ENCODE data around the gene HOXD13. TPM values are rescaled to one million over a fixed set of nuclear protein-coding genes. Genes with fewer than 3 reads are reported as not detected.

The HOXD13 gene
- total RNA-seq, 1 experiment from 2014 or later: not detected

DNA sequence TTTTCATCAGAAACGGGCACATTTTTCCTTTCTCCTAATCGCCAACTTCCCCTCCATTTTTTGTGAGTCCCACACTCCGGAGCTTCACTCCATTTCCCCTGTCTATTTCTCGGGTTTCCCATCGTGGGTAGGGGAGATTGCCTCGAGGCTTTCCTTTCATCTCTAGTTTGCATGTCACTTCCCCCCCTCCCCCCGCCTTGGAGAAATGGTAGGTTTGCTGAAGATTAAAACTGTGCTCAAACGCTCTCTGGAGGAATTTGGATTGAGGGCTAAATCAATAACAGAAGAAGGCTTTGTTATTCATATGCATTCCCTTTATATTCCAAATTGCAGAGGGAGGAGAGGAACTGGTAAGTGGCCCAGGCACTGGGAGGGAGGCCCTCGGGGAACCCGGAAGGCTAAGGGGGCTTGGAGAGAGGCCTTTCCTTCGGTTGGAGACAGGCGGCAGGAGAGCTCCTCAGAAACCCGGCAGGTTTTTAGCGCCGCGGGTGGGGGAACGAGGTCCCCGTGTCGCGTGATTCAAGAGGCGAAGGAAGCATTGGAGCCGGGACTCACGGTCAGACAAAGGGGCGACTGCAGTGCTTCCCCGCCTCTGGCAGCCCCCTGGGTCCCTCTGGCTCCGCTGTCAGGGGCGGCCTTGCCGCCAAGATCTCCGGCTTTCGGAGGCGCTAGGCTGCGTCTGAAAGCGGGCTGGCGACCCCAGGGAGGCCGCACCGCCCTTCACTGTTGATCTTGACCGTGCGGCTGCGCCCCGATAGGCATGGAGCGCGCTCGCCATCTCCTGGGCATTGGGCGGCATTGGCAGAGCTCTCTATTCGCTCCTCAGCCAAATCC, 4.7 kb downstream of the HOXD13 start:
- Mint-ChIP-seq H3K9me3 (ENCODE audit: unreplicated experiment) (no peaks in the 10 kb centered on the region), H3K27ac (ENCODE audit: low read depth, unreplicated experiment) (peak overlapping the region; percentile 71), H3K4me3 (ENCODE audit: unreplicated experiment) (peak overlapping the region; percentile 77), H3K4me1 (ENCODE audit: insufficient read depth, unreplicated experiment) (peaks cover 13% of the 10 kb centered on the region), H3K27me3 (ENCODE audit: insufficient read depth, unreplicated experiment) (peaks cover 47% of the 10 kb centered on the region), H3K36me3 (ENCODE audit: insufficient read depth, unreplicated experiment) (no peaks in the 10 kb centered on the region)
- no TSS peak for BruUV-seq (replicated peaks)
- DNase-seq (ENCODE audit: unreplicated experiment): peak; percentile 89
- TF ChIP-seq, protein P1, sequence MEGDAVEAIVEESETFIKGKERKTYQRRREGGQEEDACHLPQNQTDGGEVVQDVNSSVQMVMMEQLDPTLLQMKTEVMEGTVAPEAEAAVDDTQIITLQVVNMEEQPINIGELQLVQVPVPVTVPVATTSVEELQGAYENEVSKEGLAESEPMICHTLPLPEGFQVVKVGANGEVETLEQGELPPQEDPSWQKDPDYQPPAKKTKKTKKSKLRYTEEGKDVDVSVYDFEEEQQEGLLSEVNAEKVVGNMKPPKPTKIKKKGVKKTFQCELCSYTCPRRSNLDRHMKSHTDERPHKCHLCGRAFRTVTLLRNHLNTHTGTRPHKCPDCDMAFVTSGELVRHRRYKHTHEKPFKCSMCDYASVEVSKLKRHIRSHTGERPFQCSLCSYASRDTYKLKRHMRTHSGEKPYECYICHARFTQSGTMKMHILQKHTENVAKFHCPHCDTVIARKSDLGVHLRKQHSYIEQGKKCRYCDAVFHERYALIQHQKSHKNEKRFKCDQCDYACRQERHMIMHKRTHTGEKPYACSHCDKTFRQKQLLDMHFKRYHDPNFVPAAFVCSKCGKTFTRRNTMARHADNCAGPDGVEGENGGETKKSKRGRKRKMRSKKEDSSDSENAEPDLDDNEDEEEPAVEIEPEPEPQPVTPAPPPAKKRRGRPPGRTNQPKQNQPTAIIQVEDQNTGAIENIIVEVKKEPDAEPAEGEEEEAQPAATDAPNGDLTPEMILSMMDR (IDR thresholded peaks at IDR 0.05; ENCODE audit: unreplicated experiment): peak; percentile 92
- ChIA-PET POLR2A (interaction anchor here (0.5 to 2.0 kb wide), 13 partner anchors 9 to 1398 kb away, joined by 3 to 5 read pairs (median 4); partner anchors contain the start of gene ATF2), CTCF (interaction anchor here (0.6 to 4.6 kb wide), 72 partner anchors 8 to 1557 kb away, joined by 3 to 43 read pairs (median 4); partner anchors contain the start of gene HOXD11)
- intact Hi-C loops (cut with micrococcal nuclease): loop anchor here (1.0 to 5.0 kb wide), 8 partner anchors 406 to 1395 kb away; no protein-coding TSS in a partner anchor

GRCh38 chr2:176097820-176098365, 5.4 kb downstream of the HOXD13 start:
- intact Hi-C loops (cut with micrococcal nuclease): loop anchor here (1.0 to 5.0 kb wide), 8 partner anchors 407 to 1396 kb away; no protein-coding TSS in a partner anchor
- BruUV-seq (replicated peaks): no TSS peak
- Mint-ChIP-seq H3K36me3 (ENCODE audit: insufficient read depth, unreplicated experiment) (no peaks in the 10 kb centered on the region), H3K27ac (ENCODE audit: low read depth, unreplicated experiment) (no peak overlapping the region), H3K4me1 (ENCODE audit: insufficient read depth, unreplicated experiment) (peaks cover 13% of the 10 kb centered on the region), H3K9me3 (ENCODE audit: unreplicated experiment) (no peaks in the 10 kb centered on the region), H3K4me3 (ENCODE audit: unreplicated experiment) (peak overlapping the region; percentile 77), H3K27me3 (ENCODE audit: insufficient read depth, unreplicated experiment) (peaks cover 45% of the 10 kb centered on the region)
- DNase-seq (ENCODE audit: unreplicated experiment): no peak
- TF ChIP-seq, protein P1 (IDR thresholded peaks at IDR 0.05; ENCODE audit: unreplicated experiment): no peak
- ChIA-PET CTCF (interaction anchor here (0.6 to 4.6 kb wide), 51 partner anchors 9 to 1612 kb away, joined by 3 to 43 read pairs (median 4); partner anchors contain the start of gene HOXD11), POLR2A (interaction anchor here (0.9 to 2.0 kb wide), 9 partner anchors 9 to 1398 kb away, joined by 3 to 5 read pairs (median 4); no protein-coding TSS in a partner anchor)

DNA sequence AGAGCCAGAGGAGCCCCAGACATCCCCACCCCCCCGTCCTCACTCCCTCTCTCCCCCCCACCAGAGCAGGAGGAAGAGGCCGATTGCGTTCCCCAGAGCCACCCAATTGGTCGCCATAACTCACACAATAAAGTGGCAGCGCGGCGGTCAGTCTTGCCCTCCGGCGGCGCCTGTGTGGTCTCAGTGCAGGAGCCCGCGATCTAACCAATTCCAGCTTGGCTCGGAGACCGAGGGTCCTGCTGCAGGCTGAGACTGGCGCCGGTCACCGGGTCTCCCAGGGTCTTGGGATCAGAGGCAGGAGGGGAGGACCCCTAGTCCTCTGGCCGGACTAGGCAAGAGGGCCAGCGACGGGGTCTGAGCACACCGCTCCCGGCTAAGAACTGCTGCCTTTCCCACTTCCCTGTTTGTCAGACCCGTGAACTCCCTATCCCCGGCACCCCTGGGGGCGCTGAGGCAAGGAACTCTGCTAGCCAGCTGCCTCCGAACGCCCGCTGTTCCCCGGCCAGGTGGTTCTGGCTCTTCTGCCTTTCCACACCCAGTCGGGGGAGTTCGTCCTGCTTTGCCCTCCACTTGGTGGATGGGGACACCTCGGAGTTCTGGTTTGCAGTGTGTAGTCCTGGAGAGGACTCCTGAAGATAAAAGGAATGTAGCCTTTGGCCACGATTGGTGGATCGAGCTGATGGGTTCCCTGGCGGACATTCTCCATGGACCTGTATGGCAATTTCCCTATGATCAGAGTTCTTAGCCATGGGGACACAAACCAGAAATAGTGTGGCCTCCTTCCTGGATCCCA, 6.0 kb downstream of the HOXD13 start:
- no peak for DNase-seq (ENCODE audit: unreplicated experiment)
- Mint-ChIP-seq H3K9me3 (ENCODE audit: unreplicated experiment) (no peaks in the 10 kb centered on the region), H3K27ac (ENCODE audit: low read depth, unreplicated experiment) (no peak overlapping the region), H3K36me3 (ENCODE audit: insufficient read depth, unreplicated experiment) (no peaks in the 10 kb centered on the region), H3K4me1 (ENCODE audit: insufficient read depth, unreplicated experiment) (peaks cover 13% of the 10 kb centered on the region), H3K4me3 (ENCODE audit: unreplicated experiment) (no peak overlapping the region), H3K27me3 (ENCODE audit: insufficient read depth, unreplicated experiment) (peaks cover 38% of the 10 kb centered on the region)
- ChIA-PET POLR2A (interaction anchor here (0.6 to 1.5 kb wide), 5 partner anchors 150 to 1399 kb away, joined by 3 to 4 read pairs (median 4); no protein-coding TSS in a partner anchor), CTCF (interaction anchor here (0.6 to 4.6 kb wide), 34 partner anchors 8 to 1613 kb away, joined by 3 to 43 read pairs (median 4); partner anchors contain the start of gene HOXD11)
- intact Hi-C loops (cut with micrococcal nuclease): loop anchor here (5.0 kb wide), 2 partner anchors 1066 to 1396 kb away; no protein-coding TSS in a partner anchor
- no TSS peak for BruUV-seq (replicated peaks)
- TF ChIP-seq, protein P1 (IDR thresholded peaks at IDR 0.05; ENCODE audit: unreplicated experiment): no peak
